ENCODE measurements around the gene TEKT3. TPM values are rescaled to one million over a fixed set of nuclear protein-coding genes. Genes with fewer than 3 reads are reported as not detected.

Gene TEKT3
- total RNA-seq, 1 donor from 2014 or later, result not detected

DNA sequence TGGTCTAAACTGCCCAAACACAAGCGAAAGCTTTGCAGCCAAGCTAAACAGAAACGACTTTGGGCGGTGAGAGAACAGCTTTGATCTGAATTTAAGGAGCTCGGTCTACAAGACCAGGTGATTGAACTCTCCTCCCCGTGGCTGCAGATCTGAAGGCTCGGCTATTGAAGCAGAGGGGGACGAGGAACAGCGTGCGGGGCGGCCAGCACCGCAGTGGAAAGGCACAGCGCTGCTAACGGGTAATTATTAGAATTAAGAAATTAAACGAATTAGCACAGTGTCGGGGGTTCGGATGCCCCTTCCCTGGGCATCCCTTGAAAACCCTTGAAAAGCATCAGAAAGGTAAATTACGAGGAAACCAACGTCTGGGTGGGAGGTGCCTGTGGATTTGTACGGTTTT, 431 bp downstream of the TEKT3 start:
- FAIRE-seq (no peak), DNase-seq (ENCODE audit: low read depth) (no peak)
- no peaks in the 10 kb centered on the region for H3K36me3 ChIP-seq (ENCODE audit: control insufficient read depth, insufficient read depth, low read length)
- H3K27me3 ChIP-seq (ENCODE audit: control insufficient read depth, insufficient read depth, low read length), result peaks cover 11% of the 10 kb centered on the region
- peak overlapping the region; percentile 14 for H3K4me3 ChIP-seq (ENCODE audit: low read depth, low read length)
- TF ChIP-seq, protein P1, sequence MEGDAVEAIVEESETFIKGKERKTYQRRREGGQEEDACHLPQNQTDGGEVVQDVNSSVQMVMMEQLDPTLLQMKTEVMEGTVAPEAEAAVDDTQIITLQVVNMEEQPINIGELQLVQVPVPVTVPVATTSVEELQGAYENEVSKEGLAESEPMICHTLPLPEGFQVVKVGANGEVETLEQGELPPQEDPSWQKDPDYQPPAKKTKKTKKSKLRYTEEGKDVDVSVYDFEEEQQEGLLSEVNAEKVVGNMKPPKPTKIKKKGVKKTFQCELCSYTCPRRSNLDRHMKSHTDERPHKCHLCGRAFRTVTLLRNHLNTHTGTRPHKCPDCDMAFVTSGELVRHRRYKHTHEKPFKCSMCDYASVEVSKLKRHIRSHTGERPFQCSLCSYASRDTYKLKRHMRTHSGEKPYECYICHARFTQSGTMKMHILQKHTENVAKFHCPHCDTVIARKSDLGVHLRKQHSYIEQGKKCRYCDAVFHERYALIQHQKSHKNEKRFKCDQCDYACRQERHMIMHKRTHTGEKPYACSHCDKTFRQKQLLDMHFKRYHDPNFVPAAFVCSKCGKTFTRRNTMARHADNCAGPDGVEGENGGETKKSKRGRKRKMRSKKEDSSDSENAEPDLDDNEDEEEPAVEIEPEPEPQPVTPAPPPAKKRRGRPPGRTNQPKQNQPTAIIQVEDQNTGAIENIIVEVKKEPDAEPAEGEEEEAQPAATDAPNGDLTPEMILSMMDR (IDR thresholded peaks at IDR 0.05; ENCODE audit: insufficient read depth, low read length, severe bottlenecking), result no peak

DNA sequence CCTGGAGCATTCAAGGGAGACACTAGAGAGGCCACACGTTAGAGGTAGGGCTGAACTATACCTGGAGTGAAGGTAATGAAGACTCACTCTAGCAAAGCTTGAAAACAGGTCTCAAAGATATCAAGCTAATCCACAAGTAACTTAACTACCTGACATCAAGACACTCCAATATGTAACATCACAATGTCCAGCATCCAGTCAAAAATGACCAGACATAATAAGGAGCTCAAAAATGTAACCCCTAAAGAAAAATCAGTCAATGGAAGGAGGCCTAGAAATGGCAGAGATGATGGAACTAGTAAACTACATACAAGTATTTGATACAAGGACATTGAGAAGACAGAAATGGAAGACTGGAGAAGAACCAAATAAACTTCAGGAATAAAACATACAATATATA, 6.0 kb downstream of the TEKT3 start:
- Histone ChIP-seq H3K27me3 (ENCODE audit: control insufficient read depth, insufficient read depth, low read length) (no peaks in the 10 kb centered on the region), H3K4me3 (ENCODE audit: low read depth, low read length) (no peak overlapping the region), H3K36me3 (ENCODE audit: control insufficient read depth, insufficient read depth, low read length) (no peaks in the 10 kb centered on the region)
- no peak for FAIRE-seq
- DNase-seq (ENCODE audit: low read depth), result no peak
- TF ChIP-seq, protein P1 (IDR thresholded peaks at IDR 0.05; ENCODE audit: insufficient read depth, low read length, severe bottlenecking), result no peak

DNA sequence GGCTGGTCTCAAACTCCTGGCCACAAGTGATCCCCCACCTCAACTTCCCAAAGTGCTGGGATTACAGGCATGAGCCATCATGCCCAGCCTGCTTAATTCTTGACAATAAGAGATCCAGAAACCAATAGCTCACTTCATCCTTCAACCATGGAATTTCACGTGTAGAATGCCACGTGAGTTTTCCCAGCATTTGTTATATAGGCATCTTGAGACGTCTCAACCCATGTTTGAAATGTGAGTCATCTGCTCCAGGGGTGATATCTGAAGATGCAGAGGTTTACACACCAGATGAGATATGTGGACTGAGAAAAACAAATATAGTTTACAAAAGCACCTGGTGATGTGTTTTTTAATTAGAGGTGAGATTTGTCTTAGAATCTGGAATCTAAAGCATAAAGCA, 7.1 kb downstream of the TEKT3 start:
- TF ChIP-seq, protein P1 (IDR thresholded peaks at IDR 0.05; ENCODE audit: insufficient read depth, low read length, severe bottlenecking), result no peak
- Histone ChIP-seq H3K36me3 (ENCODE audit: control insufficient read depth, insufficient read depth, low read length) (no peaks in the 10 kb centered on the region), H3K4me3 (ENCODE audit: low read depth, low read length) (no peak overlapping the region), H3K27me3 (ENCODE audit: control insufficient read depth, insufficient read depth, low read length) (no peaks in the 10 kb centered on the region)
- DNase-seq (ENCODE audit: low read depth), result peak; percentile 58
- no peak for FAIRE-seq

DNA sequence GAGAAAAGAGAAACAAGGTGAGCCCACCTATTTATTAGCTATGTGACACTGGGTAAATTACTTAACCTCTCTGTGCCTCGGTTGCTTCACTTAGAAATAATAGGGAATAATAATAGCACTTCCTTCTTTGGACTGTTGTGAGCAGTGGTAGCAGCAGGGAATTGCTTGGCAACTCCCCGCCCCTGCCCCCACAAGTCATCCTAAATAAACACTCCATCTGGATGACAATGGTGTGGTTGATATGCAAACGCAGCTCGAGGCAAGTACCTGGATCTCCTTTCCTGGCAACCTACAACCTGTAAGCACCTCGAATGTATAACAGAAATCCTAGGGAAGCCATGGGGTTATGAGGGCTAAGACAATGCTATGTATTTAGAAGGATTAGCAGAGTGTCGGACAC, 9.1 kb downstream of the TEKT3 start:
- no peak for DNase-seq (ENCODE audit: low read depth)
- no peaks in the 10 kb centered on the region for H3K36me3 ChIP-seq (ENCODE audit: control insufficient read depth, insufficient read depth, low read length)
- no peak for FAIRE-seq
- TF ChIP-seq, protein P1 (IDR thresholded peaks at IDR 0.05; ENCODE audit: insufficient read depth, low read length, severe bottlenecking), result no peak
- H3K4me3 ChIP-seq (ENCODE audit: low read depth, low read length), result no peak overlapping the region
- no peaks in the 10 kb centered on the region for H3K27me3 ChIP-seq (ENCODE audit: control insufficient read depth, insufficient read depth, low read length)

DNA sequence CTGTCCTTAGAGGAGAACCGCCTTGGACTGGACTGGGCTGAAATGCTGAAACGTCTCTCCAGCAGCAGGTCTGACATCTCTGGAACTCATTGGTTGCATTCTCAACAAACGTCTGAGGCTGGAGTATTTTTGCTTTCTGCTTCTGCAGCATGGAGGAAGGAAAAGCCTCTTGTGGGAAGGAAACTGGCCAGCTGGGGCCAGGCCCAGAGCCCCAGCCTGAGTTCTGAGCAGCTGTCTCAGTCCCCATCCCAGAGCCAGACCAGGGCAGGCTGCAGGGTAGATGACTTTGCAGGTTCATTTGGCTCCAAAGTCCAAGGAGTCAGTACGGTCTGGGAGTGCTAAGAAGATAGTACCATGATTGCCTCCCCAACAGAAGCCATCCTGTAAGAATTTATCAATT, 18.3 kb downstream of the TEKT3 start:
- TF ChIP-seq, protein P1 (IDR thresholded peaks at IDR 0.05; ENCODE audit: insufficient read depth, low read length, severe bottlenecking), result no peak
- Histone ChIP-seq H3K4me3 (ENCODE audit: low read depth, low read length) (no peak overlapping the region), H3K27me3 (ENCODE audit: control insufficient read depth, insufficient read depth, low read length) (peaks cover 2% of the 10 kb centered on the region), H3K36me3 (ENCODE audit: control insufficient read depth, insufficient read depth, low read length) (no peaks in the 10 kb centered on the region)
- no peak for DNase-seq (ENCODE audit: low read depth)
- FAIRE-seq, result no peak

DNA sequence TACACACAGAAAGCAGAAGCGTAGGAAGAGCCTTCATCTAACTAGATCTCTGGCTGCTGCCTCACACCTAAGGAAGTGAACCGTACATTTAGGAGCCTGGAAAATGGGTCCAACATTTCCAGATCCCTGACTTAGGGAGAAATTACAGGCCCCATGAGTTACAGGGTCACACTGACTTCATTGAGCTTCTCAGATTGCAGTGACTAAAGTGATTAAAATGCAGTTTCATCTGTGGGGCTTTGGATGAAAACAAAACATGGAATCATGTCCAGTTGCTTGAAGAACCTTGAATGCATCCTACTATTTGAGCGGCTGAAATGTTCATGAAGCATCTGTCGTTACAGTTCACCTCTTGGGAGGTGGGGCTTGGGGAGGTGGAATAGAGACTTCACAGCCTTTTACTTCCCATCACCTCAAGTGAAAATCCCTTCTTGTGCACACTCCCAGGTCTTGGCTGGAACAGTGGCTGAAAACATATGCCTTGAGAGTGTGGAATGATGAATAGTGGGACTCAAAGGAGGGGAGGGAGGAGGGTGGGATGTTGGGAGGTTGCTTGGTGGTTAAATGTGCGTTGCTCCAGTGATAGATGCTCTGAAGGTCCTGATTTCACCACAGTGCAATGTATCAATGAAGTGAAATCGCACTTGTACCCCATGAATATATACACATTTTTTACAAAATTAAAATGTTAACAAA, 19.7 kb downstream of the TEKT3 start:
- FAIRE-seq (peak; percentile 7), DNase-seq (ENCODE audit: low read depth) (no peak)
- Histone ChIP-seq H3K4me3 (ENCODE audit: low read depth, low read length) (no peak overlapping the region), H3K36me3 (ENCODE audit: control insufficient read depth, insufficient read depth, low read length) (no peaks in the 10 kb centered on the region), H3K27me3 (ENCODE audit: control insufficient read depth, insufficient read depth, low read length) (peaks cover 2% of the 10 kb centered on the region)
- TF ChIP-seq, protein P1 (IDR thresholded peaks at IDR 0.05; ENCODE audit: insufficient read depth, low read length, severe bottlenecking), result no peak

Measured in bronchial epithelial cell (primary cell).